ENCODE results near the gene ATG13. TPM values are rescaled to one million over a fixed set of nuclear protein-coding genes. Genes with fewer than 3 reads are reported as not detected.
"Not testable (repeated sequence)": the region's sequence is repeated elsewhere in the genome, so short reads cannot be mapped to it uniquely, and the experiment has no call there.

The ATG13 gene
- total RNA-seq, result 54.4 TPM
- long read RNA-seq, full-length matches to known transcripts, result 18 of 58 reads
- long read RNA-seq, partial matches to known transcripts, result 17 of 58 reads
- long read RNA-seq, other reads (novel, unspliced or antisense), result 23 of 58 reads

DNA sequence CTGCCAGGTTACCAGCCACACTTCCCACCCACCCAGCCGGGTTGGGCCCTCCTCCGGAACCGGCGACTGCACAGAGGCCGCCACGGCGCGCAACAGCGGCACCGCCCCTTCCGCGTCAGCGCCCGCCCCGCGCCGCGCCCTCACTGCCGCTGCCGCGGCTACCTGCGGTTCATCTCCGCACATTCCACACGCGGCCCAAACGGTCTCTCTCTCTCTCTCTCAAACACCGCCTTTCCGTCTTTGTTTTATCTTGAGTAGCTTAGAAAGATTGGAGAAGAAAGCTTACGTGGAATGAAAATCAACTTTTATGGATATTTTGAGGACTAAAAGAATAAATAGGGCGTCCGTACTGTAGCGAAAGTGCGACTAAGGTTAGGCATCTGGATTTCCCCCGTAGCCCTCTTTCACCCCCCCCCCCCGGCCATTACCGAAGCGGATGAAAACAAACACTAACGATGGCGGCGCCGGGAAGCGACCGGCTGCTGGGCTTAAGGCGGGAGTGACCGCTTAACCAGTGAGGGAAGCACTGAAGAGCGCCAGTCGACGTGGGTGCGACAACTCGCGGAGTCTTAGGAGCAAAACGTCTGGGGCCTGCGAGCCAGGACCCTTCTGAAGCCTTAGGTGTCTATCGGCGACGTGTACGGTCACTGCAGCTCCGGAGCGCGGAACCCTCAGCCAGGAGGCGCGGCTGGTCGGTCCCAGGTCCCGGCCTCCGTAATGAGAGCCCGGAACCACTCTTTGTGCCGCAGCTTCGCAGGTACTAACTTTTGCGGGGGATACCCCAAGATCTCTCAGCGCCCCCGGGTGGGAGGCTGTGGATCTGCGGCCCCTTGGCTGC, at the start of gene ATG13, which contains the start of gene HARBI1:
Gene ATG13, plus strand, starts transcription at position 420 of the 838 bp plus-strand sequence. CDS start 26,739 bp downstream, outside the sequence.
Gene HARBI1, minus strand, starts transcription at position 94 of the 838 bp plus-strand sequence. CDS start 990 bp downstream, outside the sequence.
- Histone ChIP-seq H3K27ac (peak within 1 kb of the TSS; percentile 97), H3K27me3 (ENCODE audit: low read depth) (no peaks in the 10 kb centered on the region), H3K9me3 (no peaks in the 10 kb centered on the region), H3K4me1 (peaks cover 40% of the 10 kb centered on the region), H3K4me3 (peak within 1 kb of the TSS; percentile 91), H3K36me3 (peaks cover 22% of the 10 kb centered on the region)
- TF ChIP-seq, protein P1, sequence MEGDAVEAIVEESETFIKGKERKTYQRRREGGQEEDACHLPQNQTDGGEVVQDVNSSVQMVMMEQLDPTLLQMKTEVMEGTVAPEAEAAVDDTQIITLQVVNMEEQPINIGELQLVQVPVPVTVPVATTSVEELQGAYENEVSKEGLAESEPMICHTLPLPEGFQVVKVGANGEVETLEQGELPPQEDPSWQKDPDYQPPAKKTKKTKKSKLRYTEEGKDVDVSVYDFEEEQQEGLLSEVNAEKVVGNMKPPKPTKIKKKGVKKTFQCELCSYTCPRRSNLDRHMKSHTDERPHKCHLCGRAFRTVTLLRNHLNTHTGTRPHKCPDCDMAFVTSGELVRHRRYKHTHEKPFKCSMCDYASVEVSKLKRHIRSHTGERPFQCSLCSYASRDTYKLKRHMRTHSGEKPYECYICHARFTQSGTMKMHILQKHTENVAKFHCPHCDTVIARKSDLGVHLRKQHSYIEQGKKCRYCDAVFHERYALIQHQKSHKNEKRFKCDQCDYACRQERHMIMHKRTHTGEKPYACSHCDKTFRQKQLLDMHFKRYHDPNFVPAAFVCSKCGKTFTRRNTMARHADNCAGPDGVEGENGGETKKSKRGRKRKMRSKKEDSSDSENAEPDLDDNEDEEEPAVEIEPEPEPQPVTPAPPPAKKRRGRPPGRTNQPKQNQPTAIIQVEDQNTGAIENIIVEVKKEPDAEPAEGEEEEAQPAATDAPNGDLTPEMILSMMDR (IDR thresholded peaks at IDR 0.05), result peak; percentile 86
- intact Hi-C loops (cut with DNase I), result no loop called here
- DNase-seq (peak; percentile 94), ATAC-seq (peak; percentile 99 to 100)

GRCh38 chr11:46570790-46571398, 46.5 kb upstream of the ATG13 start:
- H3K9me3 ChIP-seq, result no peaks in the 10 kb centered on the region
- no peaks in the 10 kb centered on the region for H3K36me3 ChIP-seq
- no peak overlapping the region for H3K27ac ChIP-seq
- H3K27me3 ChIP-seq (ENCODE audit: low read depth), result no peaks in the 10 kb centered on the region
- H3K4me1 ChIP-seq, result peaks cover 5% of the 10 kb centered on the region
- TF ChIP-seq, protein P1 (IDR thresholded peaks at IDR 0.05), result no peak
- DNase-seq (no peak), ATAC-seq (no peak)
- intact Hi-C loops (cut with DNase I), result no loop called here
- H3K4me3 ChIP-seq, result no peak overlapping the region

DNA sequence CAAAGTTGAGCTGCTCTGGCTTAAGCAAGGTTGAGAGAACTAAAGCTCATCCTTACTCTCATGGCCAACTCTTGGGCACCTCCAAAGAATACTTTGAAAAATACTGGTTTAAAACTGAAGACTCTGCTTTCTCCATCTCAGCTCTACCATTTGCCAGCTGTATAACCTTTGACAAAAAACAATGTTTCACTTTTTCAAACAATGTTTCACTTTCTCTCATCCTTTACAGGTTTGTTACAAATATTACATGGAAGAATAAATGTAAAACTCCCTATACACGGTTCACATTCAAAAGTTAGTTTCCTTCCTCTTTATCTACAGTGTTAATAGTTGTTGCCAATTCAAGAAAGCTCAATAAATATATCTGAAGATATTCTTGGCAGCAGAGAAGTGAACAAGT, 42.7 kb upstream of the ATG13 start:
- no peaks in the 10 kb centered on the region for H3K36me3 ChIP-seq
- peaks cover 5% of the 10 kb centered on the region for H3K4me1 ChIP-seq

GRCh38 chr11:46577058-46577457, 40.3 kb upstream of the ATG13 start:
- intact Hi-C loops (cut with DNase I), result no loop called here
- H3K9me3 ChIP-seq, result no peaks in the 10 kb centered on the region
- TF ChIP-seq, protein P1 (IDR thresholded peaks at IDR 0.05), result no peak
- no peak overlapping the region for H3K27ac ChIP-seq
- H3K27me3 ChIP-seq (ENCODE audit: low read depth), result no peaks in the 10 kb centered on the region
- H3K36me3 ChIP-seq, result no peaks in the 10 kb centered on the region
- DNase-seq, result no peak
- no peak overlapping the region for H3K4me3 ChIP-seq
- H3K4me1 ChIP-seq, result peaks cover 7% of the 10 kb centered on the region
- ATAC-seq, result no peak

More for the DNA sequence above, 42.7 kb upstream of the ATG13 start:
- TF ChIP-seq, protein P1 (IDR thresholded peaks at IDR 0.05), result no peak
- Histone ChIP-seq H3K27me3 (ENCODE audit: low read depth) (no peaks in the 10 kb centered on the region), H3K27ac (no peak overlapping the region), H3K4me3 (no peak overlapping the region), H3K9me3 (no peaks in the 10 kb centered on the region)
- ATAC-seq, result no peak
- DNase-seq, result no peak
- intact Hi-C loops (cut with DNase I), result no loop called here

DNA sequence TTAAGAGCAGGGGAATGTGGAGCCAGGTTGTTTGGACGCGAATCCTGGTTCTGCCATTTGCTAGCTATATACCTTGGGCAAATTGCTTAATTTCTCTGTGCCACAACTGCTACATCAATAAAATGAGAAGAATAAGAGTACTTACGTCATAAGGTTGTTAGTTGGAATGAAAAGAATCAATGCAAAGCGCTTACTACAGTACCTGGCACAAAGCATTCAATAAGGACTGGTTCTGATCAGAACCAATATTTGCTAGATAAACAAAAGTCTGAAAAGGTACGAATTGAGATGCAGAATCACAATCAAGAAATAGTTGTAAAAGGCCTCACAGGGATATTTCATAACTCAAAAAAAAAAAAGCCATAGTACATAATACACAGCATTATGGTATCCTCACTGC, 34.8 kb upstream of the ATG13 start:
- Histone ChIP-seq H3K4me1 (peaks cover 17% of the 10 kb centered on the region), H3K27me3 (ENCODE audit: low read depth) (no peaks in the 10 kb centered on the region), H3K36me3 (no peaks in the 10 kb centered on the region), H3K9me3 (no peaks in the 10 kb centered on the region), H3K27ac (no peak overlapping the region), H3K4me3 (no peak overlapping the region)
- TF ChIP-seq, protein P1 (IDR thresholded peaks at IDR 0.05), result no peak
- intact Hi-C loops (cut with DNase I), result no loop called here
- no peak for ATAC-seq
- DNase-seq, result no peak

GRCh38 chr11:46583513-46583912, 33.8 kb upstream of the ATG13 start:
- ATAC-seq; H3K36me3 ChIP-seq; H3K27me3 ChIP-seq (ENCODE audit: low read depth); H3K9me3 ChIP-seq; intact Hi-C loops (cut with DNase I); H3K4me3 ChIP-seq; DNase-seq; H3K27ac ChIP-seq: not testable (repeated sequence)
- peaks cover 26% of the 10 kb centered on the region for H3K4me1 ChIP-seq
